Ovary (tissue), 3 donors: Measurements from ENCODE around the gene HINT3.

Source experiments
- CTCF ChIP-seq, 3 donors: fragments of 450-650 bp in 2 of 3; fragments of 200-600 bp in 1 of 3; IDR thresholded peaks; one replicate each; pipeline versions ENCODE4 v1.5.1 to v1.8.0; 2016 to 2022; ENCODE audit warnings: antibody characterized with exemption in 3 of 3, mild to moderate bottlenecking in 1 of 3
- EP300 ChIP-seq: sonication (generic); formaldehyde crosslinking; IDR thresholded peaks from one replicate; pipeline ENCODE4 v1.6.1; 2017; ENCODE audit warnings: antibody characterized with exemption
- donor health status: DM: no; HTN: no; CAD: no.

DNA sequence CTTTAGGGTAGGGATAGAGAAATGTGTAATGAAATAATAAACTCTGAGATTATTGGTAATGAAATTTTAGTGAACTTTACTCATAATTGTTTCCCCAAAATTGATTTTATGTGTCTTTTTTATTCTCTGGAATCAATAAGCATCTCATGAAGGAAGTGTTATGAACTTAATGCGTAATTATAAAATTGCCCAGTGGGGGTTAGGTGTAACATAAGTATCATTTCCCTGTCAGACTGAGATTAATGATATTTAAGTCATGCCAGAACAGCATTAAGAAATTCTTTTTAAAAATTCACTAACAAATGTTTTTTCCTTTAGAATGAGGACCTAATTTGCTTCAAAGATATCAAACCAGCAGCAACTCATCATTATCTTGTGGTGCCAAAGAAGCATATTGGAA lies 10.0 kb downstream of the HINT3 start:
- no peak for TF ChIP-seq CTCF (IDR thresholded peaks at IDR 0.05)
- TF ChIP-seq EP300 = no peak
